NCI-H146 treated with DMSO at 0.1 percent for 48 hours (cell line): ENCODE results near the gene MYO18A.
"Not testable (repeated sequence)": the region's sequence is repeated elsewhere in the genome, so short reads cannot be mapped to it uniquely, and the experiment has no call there.

ENCODE experiments used
- DNase-seq: peaks from one replicate; lab custom pipeline; 2025; ENCODE audit not compliant: unreplicated experiment; lab: John Stamatoyannopoulos, UW

MYO18A gene

GRCh38 chr17:29195465-29196081 lies 15.4 kb upstream of the MYO18A start:
- no peak for DNase-seq

GRCh38 chr17:29194669-29195068 lies 14.5 kb upstream of the MYO18A start:
- DNase-seq, result no peak

- no peak for DNase-seq
Measured at GRCh38 chr17:29193146-29193545, 12.9 kb upstream of the MYO18A start.

GRCh38 chr17:29190592-29191207 lies 10.5 kb upstream of the MYO18A start:
- DNase-seq, result no peak

GRCh38 chr17:29190039-29190438 lies 9.8 kb upstream of the MYO18A start:
- no peak for DNase-seq

- no peak for DNase-seq
Measured at GRCh38 chr17:29189355-29189754, 9.2 kb upstream of the MYO18A start.

- no peak for DNase-seq
Measured at GRCh38 chr17:29181226-29181625, 1.0 kb upstream of the MYO18A start.

GRCh38 chr17:29180788-29181160 lies 576 bp upstream of the MYO18A start:
- DNase-seq, result no peak

GRCh38 chr17:29179232-29180033 lies 765 bp downstream of the MYO18A start:
- DNase-seq, result no peak

- no peak for DNase-seq
Measured at GRCh38 chr17:29178750-29179231, 1.4 kb downstream of the MYO18A start.

- DNase-seq, result no peak
Measured at GRCh38 chr17:29177871-29178749, 2.1 kb downstream of the MYO18A start.

GRCh38 chr17:29177541-29177870 lies 2.7 kb downstream of the MYO18A start:
- DNase-seq, result no peak

GRCh38 chr17:29176558-29177351 lies 3.4 kb downstream of the MYO18A start:
- DNase-seq, result peak; percentile 87

GRCh38 chr17:29175349-29175748 lies 4.8 kb downstream of the MYO18A start:
- no peak for DNase-seq

GRCh38 chr17:29172589-29172988 lies 7.6 kb downstream of the MYO18A start:
- no peak for DNase-seq

GRCh38 chr17:29170682-29171081 lies 9.5 kb downstream of the MYO18A start:
- DNase-seq, result no peak

- DNase-seq, result no peak
Measured at GRCh38 chr17:29169806-29170591, 10.2 kb downstream of the MYO18A start.

GRCh38 chr17:29168759-29169126 lies 11.5 kb downstream of the MYO18A start:
- DNase-seq, result not testable (repeated sequence)

- DNase-seq, result no peak
Measured at GRCh38 chr17:29168079-29168758, 12.0 kb downstream of the MYO18A start.
